Activated CD8-positive, alpha-beta T cell treated with anti-CD3 and anti-CD28 coated beads, Interleukin-2, amount 10 ng/mL, durations not matched to agents 7 days and 5 days (primary cell): ENCODE data around the gene SLFNL1. TPM values are rescaled to one million over a fixed set of nuclear protein-coding genes. Genes with fewer than 3 reads are reported as not detected.

Source experiments
- ATAC-seq: fragments of 150-1000 bp; cut with Tn5 transposase; one replicate; pipeline ENCODE4 v1.10.0; 2021; ENCODE audit warnings: moderate library complexity
- CTCF ChIA-PET: fragments of 350-600 bp; sonication (Branson Sonifier 250); formaldehyde crosslinking; loops from one replicate; lab custom pipeline; 2021; ENCODE audit warnings: antibody characterized with exemption; lab: Charles Lee
- POLR2A ChIA-PET: fragments of 350-600 bp; sonication (Branson Sonifier 250); formaldehyde crosslinking; loops from one replicate; lab custom pipeline; 2021; ENCODE audit warnings: antibody characterized with exemption; lab: Charles Lee
- DNase-seq: peaks from one replicate; pipeline ENCODE4 v3.0.0-alpha.2; 2020
- H3K27ac Mint-ChIP-seq: one replicate; pipeline ENCODE4 v1.8.0; 2021; ENCODE audit warnings: mild to moderate bottlenecking, mixed read lengths
- H3K27me3 Mint-ChIP-seq: one replicate; pipeline ENCODE4 v1.8.0; 2021; ENCODE audit warnings: low read depth, mixed read lengths
- H3K36me3 Mint-ChIP-seq: one replicate; pipeline ENCODE4 v1.8.0; 2021; ENCODE audit warnings: low read depth, mixed read lengths
- H3K4me1 Mint-ChIP-seq: one replicate; pipeline ENCODE4 v1.8.0; 2021; ENCODE audit warnings: low read depth, mixed read lengths
- H3K4me3 Mint-ChIP-seq: one replicate; pipeline ENCODE4 v1.8.0; 2021; ENCODE audit warnings: mild to moderate bottlenecking, mixed read lengths
- H3K9me3 Mint-ChIP-seq: one replicate; pipeline ENCODE4 v1.8.0; 2022; ENCODE audit warnings: mixed read lengths; ENCODE audit not compliant: insufficient read depth
- total RNA-seq, 2 experiments: library from RNA; stranded (reverse); gene quantifications; one replicate each; pipeline ENCODE4 v1.2.3, GENCODE V29; 2021

SLFNL1 gene
- total RNA-seq, result under 1 TPM; 0.29 to 0.40 TPM

DNA sequence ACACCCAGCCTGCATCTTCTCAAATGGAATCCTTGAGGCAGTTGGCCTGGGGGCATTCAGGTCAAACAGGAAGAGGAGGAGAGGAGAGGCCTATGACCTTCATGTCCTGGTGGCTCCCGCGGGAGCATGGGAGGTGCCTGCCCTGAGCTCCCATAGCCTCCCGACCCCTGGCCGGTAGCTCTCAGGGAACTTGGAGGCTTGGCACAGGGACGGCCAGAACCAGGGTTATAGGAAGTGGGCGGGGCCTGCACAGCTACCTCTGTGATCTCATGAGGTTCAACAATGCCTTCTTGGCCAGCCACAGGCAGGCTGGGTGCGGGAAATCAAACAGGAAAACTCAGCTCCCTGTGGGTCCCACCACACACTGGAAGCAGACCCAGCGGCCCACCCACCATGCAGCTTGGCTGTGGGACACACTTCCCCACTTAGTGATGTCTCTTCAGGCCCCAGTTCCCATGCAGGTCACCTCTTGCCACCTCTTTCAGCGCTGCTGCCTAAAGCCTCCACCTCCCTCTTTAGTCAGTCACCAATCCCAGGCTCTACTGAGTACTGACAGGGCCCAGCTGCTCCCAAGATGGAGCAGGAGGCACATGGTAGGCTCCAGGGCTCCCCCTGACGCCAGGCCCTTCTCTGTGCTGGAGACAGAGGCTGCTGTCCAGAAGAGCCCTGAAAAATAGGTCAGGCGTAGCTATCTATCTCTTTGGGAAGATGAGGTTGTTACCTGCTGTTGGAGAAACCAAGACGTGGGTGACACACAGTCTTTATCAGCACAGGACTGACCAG is at the start of gene SLFNL1:
Gene SLFNL1 (minus strand): TSS at position 200 of the 783 bp plus-strand sequence. CDS start 1,065 bp downstream, outside the sequence.
- POLR2A ChIA-PET, result interaction anchor here (0.6 kb wide), 1 partner anchor 289 kb away, joined by 3 read pairs; no protein-coding TSS in a partner anchor
- Mint-ChIP-seq H3K4me1 (peaks cover 25% of the 10 kb centered on the region), H3K27ac (peak within 1 kb of the TSS; percentile 43), H3K9me3 (no peaks in the 10 kb centered on the region), H3K27me3 (no peaks in the 10 kb centered on the region), H3K36me3 (peaks cover 24% of the 10 kb centered on the region), H3K4me3 (no peak within 1 kb of the TSS)
- DNase-seq (no peak), ATAC-seq (peak; percentile 16)
- CTCF ChIA-PET, result interaction anchor here (1.7 kb wide), 1 partner anchor 18 kb away, joined by 6 read pairs; no protein-coding TSS in a partner anchor

DNA sequence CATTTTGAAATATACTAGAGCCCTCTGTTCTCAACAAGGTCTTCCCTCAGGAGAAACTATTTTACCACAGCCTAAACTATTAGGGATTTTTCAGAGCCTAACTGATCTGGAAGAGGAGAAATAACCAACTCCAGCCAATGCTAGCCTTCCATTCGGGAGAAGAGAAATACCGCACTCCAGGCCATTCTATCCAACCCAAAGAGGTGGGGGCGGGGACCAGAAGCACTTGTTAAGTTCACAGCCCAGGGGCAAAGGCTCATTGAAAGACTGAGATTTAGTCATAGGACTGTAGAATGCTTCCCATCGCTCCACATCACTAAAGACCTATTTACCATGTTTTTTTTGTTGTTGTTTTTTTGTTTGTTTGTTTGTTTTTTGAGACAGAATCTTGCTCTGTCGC is 35.4 kb upstream of the SLFNL1 start:
- ChIA-PET POLR2A (no interaction called here), CTCF (no interaction called here)
- H3K4me3 Mint-ChIP-seq, result no peak overlapping the region
- DNase-seq (no peak), ATAC-seq (no peak)
- no peaks in the 10 kb centered on the region for H3K9me3 Mint-ChIP-seq
- no peak overlapping the region for H3K27ac Mint-ChIP-seq
- H3K36me3 Mint-ChIP-seq, result peaks cover 39% of the 10 kb centered on the region
- no peaks in the 10 kb centered on the region for H3K27me3 Mint-ChIP-seq
- H3K4me1 Mint-ChIP-seq, result no peaks in the 10 kb centered on the region

DNA sequence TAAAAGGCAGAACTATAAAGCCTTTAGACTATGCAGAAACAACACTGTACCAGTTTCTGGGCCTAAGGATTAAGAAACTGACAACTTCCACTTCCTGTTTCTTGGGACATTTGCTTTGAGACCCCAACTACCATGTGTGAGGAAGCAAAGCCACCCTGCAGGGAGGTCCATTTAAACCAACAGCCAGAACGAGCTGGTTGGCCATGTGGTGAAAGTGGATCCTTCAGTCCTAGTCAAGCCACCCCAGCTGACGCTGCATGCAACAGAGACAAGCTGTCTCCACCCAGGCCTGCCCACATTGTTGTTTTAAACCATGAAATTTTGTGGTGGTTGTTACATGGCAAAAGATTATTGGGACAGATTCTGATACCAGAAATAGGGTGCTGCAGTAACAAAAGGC is 31.8 kb upstream of the SLFNL1 start:
- H3K4me3 Mint-ChIP-seq, result no peak overlapping the region
- POLR2A ChIA-PET, result no interaction called here
- ATAC-seq, result no peak
- H3K27me3 Mint-ChIP-seq, result no peaks in the 10 kb centered on the region
- CTCF ChIA-PET, result no interaction called here
- H3K27ac Mint-ChIP-seq, result no peak overlapping the region
- H3K9me3 Mint-ChIP-seq, result no peaks in the 10 kb centered on the region
- no peak for DNase-seq
- H3K36me3 Mint-ChIP-seq, result peaks cover 21% of the 10 kb centered on the region
- no peaks in the 10 kb centered on the region for H3K4me1 Mint-ChIP-seq

DNA sequence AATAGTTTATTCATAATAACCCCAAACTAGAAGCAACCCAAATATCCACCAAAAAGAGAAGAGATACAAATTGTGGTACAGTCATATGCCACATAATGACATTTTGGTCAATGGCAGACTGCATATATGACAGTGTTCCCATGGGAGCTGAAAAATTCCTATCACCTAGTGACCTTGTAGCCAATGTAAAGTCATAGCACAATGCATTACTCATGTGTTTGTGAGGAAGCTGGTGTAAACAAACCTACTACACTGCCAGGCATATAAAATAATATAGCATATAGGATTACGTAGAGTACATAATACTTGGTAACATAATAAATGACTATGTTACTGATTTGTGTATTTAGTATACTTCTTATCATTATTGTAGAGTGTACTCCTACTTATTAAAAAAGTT is 29.5 kb upstream of the SLFNL1 start:
- POLR2A ChIA-PET, result no interaction called here
- Mint-ChIP-seq H3K36me3 (peaks cover 28% of the 10 kb centered on the region), H3K4me3 (no peak overlapping the region), H3K9me3 (no peaks in the 10 kb centered on the region), H3K27me3 (no peaks in the 10 kb centered on the region), H3K27ac (no peak overlapping the region), H3K4me1 (no peaks in the 10 kb centered on the region)
- DNase-seq (no peak), ATAC-seq (no peak)
- CTCF ChIA-PET, result interaction anchor here (0.6 kb wide), 1 partner anchor 22 kb away, joined by 3 read pairs; no protein-coding TSS in a partner anchor

DNA sequence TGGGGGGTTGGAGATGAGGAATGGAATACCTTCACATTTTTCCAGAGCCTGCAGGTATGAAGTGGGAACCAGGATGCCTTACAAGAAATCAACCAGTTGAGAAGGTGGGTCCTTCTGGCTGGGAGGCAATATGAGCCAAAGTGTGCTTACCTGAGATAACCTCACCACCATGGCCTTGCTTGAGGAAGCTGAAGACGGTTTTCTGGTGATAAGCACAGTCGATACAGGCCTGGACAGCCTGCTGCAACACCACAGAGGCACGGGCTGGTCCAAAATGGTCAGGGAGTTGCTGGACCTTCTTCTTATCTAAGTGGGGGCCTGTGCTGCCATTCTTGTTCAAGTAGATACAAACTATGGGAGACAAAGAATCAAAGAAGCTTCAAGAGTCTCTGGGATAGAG is 27.0 kb upstream of the SLFNL1 start:
- ChIA-PET CTCF (interaction anchor here (1.1 kb wide), 1 partner anchor 234 kb away, joined by 3 read pairs; no protein-coding TSS in a partner anchor), POLR2A (no interaction called here)
- H3K9me3 Mint-ChIP-seq, result no peaks in the 10 kb centered on the region
- H3K27me3 Mint-ChIP-seq, result no peaks in the 10 kb centered on the region
- H3K4me1 Mint-ChIP-seq, result peaks cover 10% of the 10 kb centered on the region
- peaks cover 33% of the 10 kb centered on the region for H3K36me3 Mint-ChIP-seq
- no peak for DNase-seq
- no peak overlapping the region for H3K4me3 Mint-ChIP-seq
- no peak overlapping the region for H3K27ac Mint-ChIP-seq
- ATAC-seq, result no peak

DNA sequence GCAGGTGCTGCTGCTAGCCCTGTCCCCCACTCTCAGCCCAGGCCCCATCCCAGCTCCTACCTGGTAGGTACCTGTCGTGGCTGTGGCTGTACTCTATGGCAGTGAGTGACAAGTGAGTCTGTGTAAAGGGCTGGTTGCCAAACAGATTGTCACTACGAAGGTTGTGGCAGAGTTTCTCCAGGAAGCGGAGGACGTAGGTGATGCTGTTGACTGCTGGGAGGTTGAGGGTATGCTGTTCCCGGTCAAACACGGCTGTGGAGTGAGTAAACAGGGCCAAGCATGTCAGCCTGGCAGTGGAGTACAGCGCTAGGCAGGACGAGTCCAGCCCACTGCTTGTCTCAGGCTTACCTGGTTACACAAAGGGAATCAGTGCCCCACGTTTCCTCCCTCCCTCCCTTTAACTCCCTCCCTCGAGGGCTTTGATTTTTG is 24.8 kb upstream of the SLFNL1 start:
- ATAC-seq (peak; percentile 27), DNase-seq (no peak)
- H3K36me3 Mint-ChIP-seq, result peaks cover 28% of the 10 kb centered on the region
- H3K4me3 Mint-ChIP-seq, result no peak overlapping the region
- peaks cover 16% of the 10 kb centered on the region for H3K4me1 Mint-ChIP-seq
- ChIA-PET CTCF (no interaction called here), POLR2A (no interaction called here)
- H3K27ac Mint-ChIP-seq, result no peak overlapping the region
- no peaks in the 10 kb centered on the region for H3K9me3 Mint-ChIP-seq
- no peaks in the 10 kb centered on the region for H3K27me3 Mint-ChIP-seq

DNA sequence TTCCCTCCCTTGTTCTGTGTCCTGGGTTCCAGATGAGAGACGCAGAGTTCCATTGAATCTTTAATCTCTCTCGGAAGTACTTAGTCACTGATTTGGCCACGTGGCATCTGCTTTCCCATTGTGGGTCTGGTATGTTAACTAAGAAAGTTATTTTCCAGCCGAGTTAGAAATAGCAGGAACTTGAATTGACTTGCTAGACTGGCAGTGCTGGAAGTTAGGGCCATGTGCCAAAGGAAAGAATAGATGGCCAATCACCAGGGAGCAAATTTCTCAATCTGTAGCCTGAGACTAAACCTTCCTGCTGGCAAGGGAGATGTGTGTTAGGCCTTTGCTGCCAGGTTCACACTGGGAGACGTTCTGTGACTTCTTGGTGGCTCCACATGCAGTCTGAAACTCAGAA is 24.2 kb upstream of the SLFNL1 start:
- H3K4me1 Mint-ChIP-seq, result peaks cover 17% of the 10 kb centered on the region
- H3K4me3 Mint-ChIP-seq, result no peak overlapping the region
- ATAC-seq, result no peak
- no peaks in the 10 kb centered on the region for H3K27me3 Mint-ChIP-seq
- no peak for DNase-seq
- H3K9me3 Mint-ChIP-seq, result no peaks in the 10 kb centered on the region
- ChIA-PET POLR2A (no interaction called here), CTCF (no interaction called here)
- H3K36me3 Mint-ChIP-seq, result peaks cover 28% of the 10 kb centered on the region
- no peak overlapping the region for H3K27ac Mint-ChIP-seq

DNA sequence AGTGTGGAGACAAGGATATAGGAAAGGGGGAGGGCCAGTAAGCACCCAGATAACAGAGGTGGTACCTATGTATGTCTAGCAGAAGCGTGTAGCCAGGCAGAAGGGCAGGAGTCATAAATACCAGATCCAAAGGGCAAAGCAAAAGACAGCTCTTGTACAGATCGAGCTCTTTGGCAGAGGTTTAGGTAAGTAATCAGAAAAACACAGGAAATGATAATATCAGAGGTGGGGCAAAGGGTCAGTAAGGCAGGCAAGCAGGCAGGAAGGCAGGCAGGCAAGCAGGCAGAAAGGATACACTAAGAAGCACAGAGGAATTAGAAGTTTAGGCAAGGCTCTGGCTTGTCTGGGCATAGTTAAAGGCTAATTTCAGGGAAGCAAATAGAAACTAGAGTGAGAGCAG is 22.7 kb upstream of the SLFNL1 start:
- ChIA-PET POLR2A (no interaction called here), CTCF (no interaction called here)

DNA sequence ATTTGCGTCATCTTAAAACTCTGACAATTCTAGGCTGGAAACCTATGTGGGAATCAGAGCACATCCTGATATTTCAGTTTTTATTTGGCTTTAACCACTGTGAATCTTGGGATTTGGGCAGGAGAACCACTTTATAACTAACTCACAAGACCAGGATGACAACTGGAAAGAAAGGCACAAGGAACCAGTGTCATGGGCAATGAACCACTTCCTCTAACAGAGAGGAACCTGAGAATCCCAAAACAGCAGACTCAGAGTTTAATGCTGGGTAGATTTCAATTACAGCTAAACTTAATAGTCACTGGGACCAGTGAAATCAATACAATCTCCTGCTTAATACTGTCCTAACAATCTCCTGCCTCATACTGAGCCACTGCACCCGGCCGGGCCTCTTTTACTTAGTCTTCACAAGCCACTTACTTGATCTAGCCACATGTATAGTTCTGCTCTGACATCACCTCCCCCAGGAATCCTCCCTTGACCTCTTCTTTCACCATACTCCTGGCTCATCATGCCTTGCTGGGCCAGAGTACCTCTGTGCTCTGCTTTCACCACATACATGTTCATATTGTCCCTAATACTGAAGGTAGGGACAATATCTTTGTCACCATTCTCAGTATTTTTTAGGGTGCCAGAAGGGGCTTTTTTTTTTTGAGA is 20.2 kb upstream of the SLFNL1 start:
- ATAC-seq (no peak), DNase-seq (no peak)
- Mint-ChIP-seq H3K4me1 (peaks cover 17% of the 10 kb centered on the region), H3K9me3 (no peaks in the 10 kb centered on the region), H3K27me3 (no peaks in the 10 kb centered on the region), H3K4me3 (no peak overlapping the region), H3K36me3 (peaks cover 19% of the 10 kb centered on the region), H3K27ac (peak overlapping the region; percentile 6)
- ChIA-PET POLR2A (no interaction called here), CTCF (no interaction called here)

More for the DNA sequence above, 22.7 kb upstream of the SLFNL1 start:
- no peak overlapping the region for H3K4me3 Mint-ChIP-seq
- peaks cover 17% of the 10 kb centered on the region for H3K4me1 Mint-ChIP-seq
- peaks cover 32% of the 10 kb centered on the region for H3K36me3 Mint-ChIP-seq
- no peaks in the 10 kb centered on the region for H3K27me3 Mint-ChIP-seq
- H3K27ac Mint-ChIP-seq, result peak overlapping the region; percentile 55
- no peak for ATAC-seq
- H3K9me3 Mint-ChIP-seq, result no peaks in the 10 kb centered on the region
- DNase-seq, result no peak

DNA sequence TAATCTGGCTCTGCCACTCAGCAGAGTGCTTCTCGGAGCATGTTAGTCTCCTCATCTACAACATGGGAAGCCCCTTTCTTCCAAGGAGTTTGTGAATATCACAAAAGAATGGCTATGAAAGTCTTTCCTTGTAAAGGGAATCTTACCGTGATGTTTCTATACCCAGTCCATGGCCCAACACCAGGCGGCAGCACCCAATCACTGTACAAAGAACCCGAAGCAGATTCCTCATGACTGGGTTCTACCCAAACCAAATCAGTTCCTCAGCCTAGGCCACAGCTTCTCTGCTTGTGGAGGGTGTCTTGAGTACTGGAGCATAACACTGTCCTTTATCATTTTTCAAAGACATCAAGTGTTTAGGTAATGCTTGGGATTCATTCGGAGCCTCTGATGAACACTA is 16.6 kb upstream of the SLFNL1 start:
- no peak for ATAC-seq
- H3K9me3 Mint-ChIP-seq, result no peaks in the 10 kb centered on the region

DNA sequence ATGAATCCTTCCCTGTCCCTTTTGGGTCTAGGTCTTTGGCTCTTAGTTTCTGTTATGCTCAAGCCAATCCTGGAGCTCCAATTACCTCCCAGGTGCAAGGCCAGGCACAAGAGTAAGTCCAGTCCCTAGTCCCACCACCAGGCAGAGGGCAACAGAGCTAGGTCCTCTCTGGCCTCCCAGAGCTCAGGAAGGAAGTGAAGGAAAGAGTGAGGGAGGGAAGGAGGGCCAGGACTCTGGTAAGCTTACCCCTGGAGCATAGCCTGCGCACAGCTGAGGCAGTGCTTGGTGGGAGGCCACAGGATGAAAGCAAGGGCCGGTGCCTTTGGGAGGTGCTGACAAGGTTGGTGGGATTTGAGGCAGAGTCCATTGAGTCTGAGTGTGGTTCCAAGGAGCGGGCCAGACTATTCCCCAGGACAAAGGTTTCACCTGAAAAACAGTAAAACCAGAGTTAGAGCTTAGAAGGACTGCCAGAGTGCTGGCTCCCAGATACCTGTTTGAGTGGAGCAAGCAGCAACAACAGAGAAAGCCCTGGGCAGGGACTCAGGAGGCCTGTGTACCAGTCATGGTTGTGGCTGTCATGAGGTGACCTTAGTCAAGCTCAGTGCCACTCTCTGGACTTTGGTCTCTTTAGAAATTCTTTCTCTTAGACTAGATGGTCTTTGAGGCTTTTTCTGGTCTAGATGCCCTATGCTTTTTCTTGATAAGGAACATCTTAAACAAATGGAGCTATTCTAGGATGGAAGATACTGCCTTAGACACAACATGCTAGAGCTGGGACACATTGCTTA is 15.8 kb upstream of the SLFNL1 start:
- CTCF ChIA-PET, result no interaction called here
- Mint-ChIP-seq H3K4me3 (no peak overlapping the region), H3K27me3 (no peaks in the 10 kb centered on the region), H3K27ac (no peak overlapping the region), H3K4me1 (peaks cover 7% of the 10 kb centered on the region), H3K9me3 (no peaks in the 10 kb centered on the region), H3K36me3 (peaks cover 16% of the 10 kb centered on the region)
- POLR2A ChIA-PET, result no interaction called here
- ATAC-seq, result no peak
- DNase-seq, result no peak

More for the DNA sequence above, 16.6 kb upstream of the SLFNL1 start:
- peaks cover 7% of the 10 kb centered on the region for H3K4me1 Mint-ChIP-seq
- H3K36me3 Mint-ChIP-seq, result peaks cover 12% of the 10 kb centered on the region
- no peak for DNase-seq
- H3K27ac Mint-ChIP-seq, result no peak overlapping the region
- H3K27me3 Mint-ChIP-seq, result no peaks in the 10 kb centered on the region
- ChIA-PET CTCF (no interaction called here), POLR2A (no interaction called here)
- H3K4me3 Mint-ChIP-seq, result no peak overlapping the region
